GM18517 (cell line): ENCODE results near the gene C14orf119.

Source experiments
- ATAC-seq: cut with Tn5 transposase; IDR thresholded peaks from one replicate; pipeline ENCODE4 v1.9.1; 2021; ENCODE audit warnings: mild to moderate bottlenecking, moderate library complexity; ENCODE audit not compliant: unreplicated experiment

C14orf119 gene

GRCh38 chr14:23095196-23096108, at the start of gene C14orf119:
Gene C14orf119 (plus strand): TSS chr14:23095505. CDS start chr14:23097659, 2,154 bp downstream.
- peak; percentile 96 for ATAC-seq

GRCh38 chr14:23047034-23047634, 48.2 kb upstream of the C14orf119 start:
- ATAC-seq = no peak

- ATAC-seq = no peak
Measured at GRCh38 chr14:23047751-23048693, 47.3 kb upstream of the C14orf119 start.

- no peak for ATAC-seq
Measured at GRCh38 chr14:23049011-23049410, 46.3 kb upstream of the C14orf119 start.

- ATAC-seq = no peak
Measured at GRCh38 chr14:23051141-23052057, 43.9 kb upstream of the C14orf119 start.

- no peak for ATAC-seq
Measured at GRCh38 chr14:23052182-23052623, 43.1 kb upstream of the C14orf119 start.

- no peak for ATAC-seq
Measured at GRCh38 chr14:23052671-23053070, 42.6 kb upstream of the C14orf119 start.

- no peak for ATAC-seq
Measured at GRCh38 chr14:23053426-23053825, 41.9 kb upstream of the C14orf119 start.

- ATAC-seq = no peak
Measured at GRCh38 chr14:23054000-23054811, 41.1 kb upstream of the C14orf119 start.

- ATAC-seq = no peak
Measured at GRCh38 chr14:23055147-23055550, 40.2 kb upstream of the C14orf119 start.

GRCh38 chr14:23055621-23056144, 39.6 kb upstream of the C14orf119 start:
- ATAC-seq = no peak

GRCh38 chr14:23056145-23056955, 39.0 kb upstream of the C14orf119 start:
- ATAC-seq = peak; percentile 41

- no peak for ATAC-seq
Measured at GRCh38 chr14:23056956-23057756, 38.1 kb upstream of the C14orf119 start, which contains the start of gene CDH24. Gene CDH24 (minus strand): TSS chr14:23057520. CDS start chr14:23055733, 1,787 bp downstream.

- peak; percentile 71 for ATAC-seq
Measured at GRCh38 chr14:23057757-23058653, 37.3 kb upstream of the C14orf119 start.

- ATAC-seq = no peak
Measured at GRCh38 chr14:23058654-23059504, 36.4 kb upstream of the C14orf119 start.
